HG02943 (cell line): Measurements from ENCODE around the gene TUNAR.

Experiments
- ATAC-seq: cut with Tn5 transposase; IDR thresholded peaks from one replicate; pipeline ENCODE4 v1.9.1; 2021; ENCODE audit warnings: mild to moderate bottlenecking, low read depth, moderate library complexity; ENCODE audit not compliant: unreplicated experiment

Gene TUNAR

DNA sequence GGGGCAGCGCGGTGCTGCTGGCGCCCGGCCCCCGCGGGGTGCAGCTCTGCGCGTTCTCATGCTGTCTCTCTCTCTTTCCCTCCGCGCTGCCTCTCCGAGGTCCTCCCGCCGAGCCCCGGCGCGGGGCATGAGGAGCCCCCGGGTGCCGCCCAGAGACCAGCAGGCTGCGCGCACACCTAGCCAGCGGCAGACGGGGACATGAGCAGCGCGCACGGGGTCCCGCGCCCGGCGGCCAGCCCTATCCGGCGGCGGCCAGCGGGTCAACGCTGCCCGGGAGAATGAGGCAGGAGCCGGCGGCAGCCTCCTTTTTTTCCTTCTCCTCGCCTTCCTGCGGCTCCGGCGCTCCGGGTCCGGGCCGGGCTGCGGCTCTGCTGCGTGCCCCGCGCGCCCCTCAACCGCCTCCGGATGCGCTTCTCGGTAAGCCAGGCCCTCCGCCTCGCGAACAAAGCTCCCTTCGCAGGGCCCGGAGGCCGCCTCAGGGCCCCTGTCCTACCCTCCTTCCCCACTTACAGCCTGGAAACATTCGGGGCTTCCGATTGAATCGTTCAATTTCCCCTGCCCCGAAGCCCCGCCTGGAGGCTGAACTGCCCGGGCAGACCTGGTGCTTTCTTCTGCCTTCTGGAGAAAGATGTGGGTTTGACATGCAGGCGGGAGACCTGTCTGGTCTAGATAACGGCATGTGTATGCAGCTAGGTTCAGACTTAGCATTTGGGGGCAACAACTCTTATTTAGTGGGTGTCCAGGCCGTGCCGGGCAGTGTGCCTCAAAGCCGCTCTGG lies at the start of gene TUNAR:
Gene TUNAR, plus strand, starts transcription at position 72 of the 778 bp plus-strand sequence.
- no peak for ATAC-seq

DNA sequence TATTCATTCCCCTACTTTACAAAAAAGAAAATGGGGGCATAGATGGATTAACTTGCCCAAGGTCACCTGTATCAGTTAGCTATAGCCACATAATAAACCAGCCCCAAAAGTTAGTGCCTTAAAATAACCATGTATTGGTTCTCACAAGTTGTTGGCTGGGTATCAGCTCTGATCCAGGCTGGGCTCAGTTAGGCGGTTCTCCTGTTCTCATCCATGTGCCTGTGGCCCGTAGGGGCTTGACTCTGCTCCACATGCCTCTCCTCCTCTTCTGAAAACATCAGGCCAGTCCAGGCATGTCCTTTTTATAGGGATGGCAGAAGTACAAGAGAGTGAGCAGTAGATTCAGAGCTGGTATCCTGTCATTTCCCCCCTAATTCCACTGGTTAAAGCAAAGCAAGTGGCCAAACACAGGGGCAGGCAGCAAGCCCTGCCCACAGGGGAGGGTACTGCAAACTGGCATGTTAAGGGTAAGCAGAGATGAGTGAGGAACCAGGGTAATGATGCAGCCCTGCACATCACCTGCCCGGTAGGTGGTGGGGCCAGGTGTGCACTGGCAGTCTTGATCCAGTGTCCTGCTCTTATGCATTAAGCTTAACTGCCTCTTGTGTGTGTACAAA lies 47.9 kb upstream of the TUNAR start:
- ATAC-seq = no peak

DNA sequence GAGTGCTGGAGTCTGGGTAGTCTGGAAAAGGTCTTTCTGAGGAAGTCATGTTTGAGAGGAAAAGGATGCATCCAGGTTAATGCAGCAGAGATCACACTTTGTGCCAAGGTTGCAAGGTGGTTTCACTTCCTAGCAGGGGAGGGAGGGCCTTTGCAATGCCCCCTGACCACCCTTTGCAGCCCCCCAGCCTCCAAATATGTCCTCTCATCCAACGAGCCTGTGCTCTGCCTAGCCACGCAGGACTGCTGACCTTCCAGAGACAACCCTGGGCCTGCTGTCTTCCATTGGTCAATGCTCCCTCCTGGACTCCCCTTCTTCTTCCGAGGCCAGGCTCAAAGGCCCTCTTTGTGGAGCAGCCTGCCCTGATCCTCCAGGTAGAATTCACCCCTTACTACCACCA lies 47.3 kb upstream of the TUNAR start:
- no peak for ATAC-seq

DNA sequence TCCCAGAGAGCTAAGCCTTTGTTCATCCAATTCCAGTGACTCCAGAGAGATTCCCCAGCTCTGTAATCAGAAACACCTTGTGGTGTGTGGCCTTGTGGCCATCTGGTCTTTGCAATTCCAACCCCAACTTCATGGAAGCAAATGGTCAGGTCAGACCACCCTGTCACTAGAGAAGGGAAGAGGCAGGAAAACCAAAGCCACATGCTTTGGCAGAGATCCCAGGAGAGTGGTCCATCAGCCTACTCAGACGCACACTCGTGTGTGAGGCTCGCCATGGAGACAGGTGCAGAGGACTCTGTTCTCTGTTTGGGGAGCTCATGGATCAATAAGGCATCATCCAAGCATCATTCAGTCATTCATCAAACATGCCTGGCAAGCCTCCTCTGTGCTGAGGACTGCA lies 46.2 kb upstream of the TUNAR start:
- ATAC-seq = no peak

DNA sequence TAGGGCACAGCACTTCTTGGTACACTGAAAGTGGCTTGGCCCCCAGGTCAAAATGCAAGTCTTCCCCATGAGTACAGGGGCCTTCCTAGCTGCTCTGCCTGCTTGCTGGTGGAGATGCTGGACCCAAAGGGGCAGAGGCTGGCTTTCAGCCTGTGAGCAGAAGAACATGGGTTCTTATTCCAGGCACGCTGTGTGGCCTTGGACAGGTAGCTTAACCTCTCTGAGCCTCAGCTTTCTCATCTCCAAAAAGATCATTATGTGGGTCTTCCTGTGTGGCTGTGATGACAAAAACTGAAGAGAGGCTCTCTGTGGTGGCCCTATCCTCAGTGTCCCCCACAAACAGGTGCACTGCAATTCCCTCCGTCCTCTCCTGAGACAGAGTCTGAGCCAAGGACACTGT lies 45.6 kb upstream of the TUNAR start:
- ATAC-seq = no peak

DNA sequence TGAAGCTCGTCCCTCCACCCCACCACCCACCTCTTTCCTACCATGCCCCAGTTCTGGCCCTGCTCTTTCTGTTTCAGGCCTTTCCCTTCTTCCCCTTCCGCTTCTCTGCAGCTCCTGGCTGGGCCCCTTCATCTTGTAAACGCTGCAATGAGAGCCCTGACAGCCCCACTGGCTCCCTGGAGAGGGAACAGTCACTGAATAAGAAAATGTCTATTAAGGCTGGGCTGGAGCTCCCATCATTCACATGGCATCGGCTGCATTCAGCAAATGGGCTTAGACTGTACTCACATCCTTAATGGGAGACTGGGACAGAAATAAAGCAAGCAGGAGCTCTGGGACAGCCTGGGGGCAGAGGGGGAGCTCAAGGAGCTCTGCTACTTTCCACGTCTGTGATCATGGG lies 45.2 kb upstream of the TUNAR start:
- no peak for ATAC-seq

DNA sequence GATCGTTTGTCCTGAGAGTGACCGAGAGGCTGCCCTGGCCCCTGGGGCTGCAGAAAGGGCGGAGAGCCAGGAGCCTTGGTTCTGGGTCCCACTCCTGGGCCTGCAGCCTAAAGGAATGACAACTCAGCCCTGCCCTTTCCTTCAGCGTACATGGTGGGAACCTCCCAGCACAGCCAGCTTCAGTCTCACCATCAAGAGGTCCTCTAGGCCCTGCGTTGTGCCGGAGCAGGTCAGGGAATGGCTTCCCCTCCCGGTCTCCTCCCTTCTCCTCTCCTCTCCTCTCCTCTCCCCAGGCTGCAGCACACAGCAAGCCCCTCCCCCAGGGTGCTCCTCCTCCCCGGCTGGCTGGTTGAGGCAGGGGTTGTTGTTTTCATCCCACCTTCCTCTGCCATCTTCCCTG lies 44.6 kb upstream of the TUNAR start:
- no peak for ATAC-seq

DNA sequence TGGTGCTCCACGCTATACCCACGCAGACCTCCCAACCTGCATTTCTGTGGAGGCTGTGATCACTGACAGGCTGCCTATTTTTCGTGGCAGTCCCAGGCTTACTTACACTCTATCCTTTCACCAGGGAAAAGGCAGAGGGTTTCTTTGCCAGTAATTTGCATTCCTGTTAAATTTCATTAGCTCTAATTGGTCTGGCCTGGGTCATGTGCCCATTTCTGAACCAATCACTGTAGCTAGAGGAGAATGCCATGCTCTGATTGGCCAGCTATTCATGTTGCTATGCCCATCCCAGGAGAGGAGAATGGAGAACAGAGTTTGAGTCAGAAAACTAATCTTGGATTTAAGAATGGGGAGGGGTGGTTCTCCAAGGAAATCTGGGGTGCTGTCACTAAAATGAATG lies 43.2 kb upstream of the TUNAR start:
- no peak for ATAC-seq

DNA sequence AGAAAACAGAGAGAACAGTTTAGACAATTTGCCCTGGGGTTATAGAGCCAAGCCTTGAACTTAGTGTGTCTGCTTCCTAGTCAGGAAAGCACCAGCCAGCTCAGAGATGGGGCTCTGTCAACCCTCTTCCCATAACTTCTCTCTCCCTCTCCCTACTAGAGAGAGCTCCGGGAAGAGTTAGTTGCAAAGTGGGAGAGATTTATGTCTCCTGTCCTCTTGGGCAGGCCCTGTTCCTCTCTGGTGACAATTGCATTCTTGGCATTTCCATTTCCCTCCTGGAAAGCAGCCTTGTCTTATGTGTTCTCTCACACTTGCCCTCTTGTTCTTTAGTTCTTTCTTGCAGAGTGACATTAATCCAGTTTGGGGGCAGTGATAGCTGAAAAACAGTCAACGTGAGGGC lies 42.1 kb upstream of the TUNAR start:
- no peak for ATAC-seq

DNA sequence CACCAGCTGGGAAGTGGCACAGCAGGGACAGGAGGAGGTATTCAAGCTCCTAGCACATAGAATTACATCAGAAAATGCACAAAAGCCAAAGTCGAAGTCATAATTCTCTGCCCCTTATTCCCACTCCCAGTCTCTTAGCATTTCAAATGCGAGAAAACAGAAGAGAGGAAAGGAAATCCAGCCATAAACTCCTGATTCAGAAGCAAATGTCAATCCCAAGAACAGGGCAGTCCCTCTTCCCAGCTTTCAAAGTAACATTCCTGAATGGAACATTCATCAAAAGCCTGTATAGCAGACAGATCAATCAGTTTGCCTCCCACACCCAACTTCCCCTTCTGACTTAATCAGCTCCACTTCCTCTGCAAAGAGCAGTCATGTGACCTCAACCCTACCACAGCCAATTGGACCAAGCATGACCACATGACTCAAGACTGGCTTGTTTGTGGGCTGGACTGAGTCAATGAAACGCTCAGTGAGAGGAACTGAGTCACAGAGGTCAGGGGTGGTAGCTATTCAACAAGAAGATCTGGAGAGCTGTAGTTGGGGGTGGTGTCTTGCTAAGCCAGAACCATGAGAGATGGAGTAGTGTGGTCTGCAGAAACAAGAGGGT lies 41.4 kb upstream of the TUNAR start:
- ATAC-seq = no peak

DNA sequence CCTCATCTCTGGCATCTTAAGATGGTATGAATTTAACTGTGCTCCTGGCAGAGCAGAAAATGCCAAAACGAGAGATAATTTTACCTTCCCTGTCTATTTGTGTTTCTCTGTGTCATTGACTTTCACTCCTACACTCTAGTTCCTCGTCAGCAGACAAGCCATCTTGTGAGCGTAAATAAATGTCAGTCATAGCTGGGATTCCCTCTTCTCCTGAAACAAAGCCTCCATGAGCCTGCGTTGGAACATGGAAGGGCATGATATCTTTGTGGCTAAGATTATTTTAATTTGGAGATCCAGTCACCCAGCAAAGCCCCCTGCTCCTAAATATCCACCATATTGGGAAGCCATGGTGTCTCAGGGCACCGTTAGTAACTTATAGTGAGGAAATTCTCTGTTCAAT lies 37.8 kb upstream of the TUNAR start:
- ATAC-seq = no peak

DNA sequence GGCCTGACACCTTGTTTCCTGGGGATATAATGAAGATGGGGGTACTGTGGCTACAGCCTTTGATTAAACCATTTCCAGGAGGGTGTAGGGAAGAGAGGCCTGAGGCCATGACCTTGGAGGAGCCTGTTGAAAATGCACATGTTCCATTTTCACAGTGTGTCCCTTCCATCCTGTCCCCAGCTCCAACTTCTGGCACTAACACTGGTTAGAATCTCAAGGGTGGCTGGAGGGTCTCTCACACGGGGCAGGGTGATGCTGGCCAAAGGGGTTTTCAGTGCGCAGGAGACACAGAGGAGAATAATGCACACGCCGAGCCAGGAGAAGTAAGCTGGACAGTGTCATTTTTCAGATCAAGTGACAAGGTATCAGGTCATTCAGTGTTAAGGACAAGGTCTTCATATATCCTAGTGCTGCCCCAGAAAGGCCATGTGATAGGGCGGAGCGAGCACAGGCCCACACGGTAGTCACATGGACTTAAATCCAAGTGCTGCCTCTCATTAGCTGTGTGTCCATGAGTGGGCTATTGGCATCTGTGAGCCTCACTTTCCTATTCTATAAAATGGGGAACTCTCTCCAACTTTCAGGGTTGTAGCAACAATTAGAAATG lies 36.4 kb upstream of the TUNAR start:
- no peak for ATAC-seq

DNA sequence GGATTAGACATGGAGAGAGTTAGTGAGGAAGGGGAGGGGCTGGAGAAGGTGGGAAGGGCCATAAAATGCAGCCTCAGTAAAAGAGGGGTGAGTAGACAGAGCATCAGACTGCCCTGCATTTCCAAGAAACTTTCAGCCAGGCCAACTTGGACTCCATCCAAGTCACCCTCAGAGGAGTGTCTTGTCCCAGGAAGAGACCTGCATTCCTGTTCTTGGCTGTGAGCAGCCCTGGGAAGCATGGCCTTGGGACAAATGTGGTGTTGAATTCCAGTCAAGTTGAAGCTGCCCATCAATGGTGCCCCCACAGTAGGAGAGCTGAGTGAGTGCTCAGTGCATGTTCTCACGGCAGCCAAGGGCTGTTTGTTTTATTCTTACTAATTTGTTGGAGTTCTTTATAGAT lies 35.0 kb upstream of the TUNAR start:
- no peak for ATAC-seq

DNA sequence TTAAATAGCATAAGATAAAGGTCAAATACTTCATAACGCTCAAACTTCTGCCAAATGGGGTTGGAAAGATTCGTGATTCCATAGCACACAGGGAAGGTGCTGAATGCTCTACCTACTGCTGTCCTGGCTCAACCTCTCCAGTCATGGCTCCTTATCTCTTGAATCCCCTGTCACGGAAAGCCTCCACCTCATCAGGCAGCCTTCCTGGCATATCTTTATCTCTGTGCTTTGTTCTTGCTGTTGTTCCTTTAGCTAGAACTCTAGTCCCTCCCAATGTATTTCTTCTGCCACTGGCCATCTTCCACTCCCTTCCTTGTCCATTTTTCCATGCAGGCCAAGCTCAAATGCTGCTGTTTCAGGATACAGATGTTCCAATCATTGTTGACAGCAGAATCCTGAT lies 26.9 kb upstream of the TUNAR start:
- ATAC-seq = no peak

DNA sequence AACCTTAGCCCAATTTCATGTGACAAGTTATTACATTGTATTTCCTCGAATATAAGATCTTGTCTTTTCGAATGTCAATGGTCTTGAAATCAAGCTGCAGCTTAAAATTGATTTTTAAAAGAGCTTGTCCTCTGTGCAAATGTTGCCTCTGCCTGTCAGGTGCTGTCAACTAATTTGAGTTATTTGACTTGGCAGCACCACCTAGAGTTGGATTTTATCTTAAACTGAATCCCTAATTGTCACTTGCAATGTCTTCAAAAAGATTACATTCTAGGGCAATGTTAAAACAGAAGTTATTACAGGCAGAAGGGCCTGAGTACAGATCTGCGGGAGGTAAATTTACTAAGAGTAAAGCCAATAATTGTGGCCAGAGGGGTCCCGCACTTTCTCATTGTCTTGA lies 26.2 kb upstream of the TUNAR start:
- no peak for ATAC-seq

DNA sequence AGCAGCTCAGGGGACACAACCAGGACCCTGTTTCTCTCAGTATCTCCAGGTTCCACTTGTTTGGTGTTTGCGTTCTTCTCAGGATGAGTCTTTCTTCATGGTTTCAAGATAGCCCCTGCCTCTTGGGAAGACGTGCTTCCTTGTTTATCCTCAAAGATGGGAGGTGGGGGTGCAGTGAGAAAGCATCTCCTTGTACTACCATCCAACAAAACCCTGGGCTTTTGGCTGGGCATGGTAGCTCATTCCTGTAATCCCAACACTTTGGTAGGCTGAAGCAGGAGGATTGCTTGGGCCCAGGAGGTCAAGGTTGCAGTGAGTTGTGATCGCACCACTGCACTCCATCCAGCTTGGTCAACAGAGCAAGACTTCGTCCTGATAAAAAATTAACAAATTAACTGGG lies 21.0 kb upstream of the TUNAR start:
- ATAC-seq = no peak

DNA sequence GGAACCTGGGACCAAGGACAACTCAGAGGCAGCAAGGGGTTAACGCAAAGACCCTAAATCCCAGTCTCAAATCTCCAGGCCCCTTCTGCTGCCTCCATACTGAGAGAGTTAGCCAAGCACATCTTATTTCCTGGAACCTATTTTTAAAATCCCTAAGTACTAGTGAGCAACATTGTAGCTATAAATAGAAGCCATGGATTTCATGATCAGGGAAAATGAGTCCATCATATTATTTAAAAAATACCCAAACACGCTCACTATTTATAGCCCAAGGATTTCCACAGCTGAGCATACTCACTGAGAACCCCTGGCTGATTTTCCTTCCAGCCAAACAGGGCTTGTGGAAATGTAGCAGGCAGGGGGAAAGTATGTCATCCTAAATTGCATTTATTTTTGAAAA lies 19.4 kb upstream of the TUNAR start:
- ATAC-seq = no peak

DNA sequence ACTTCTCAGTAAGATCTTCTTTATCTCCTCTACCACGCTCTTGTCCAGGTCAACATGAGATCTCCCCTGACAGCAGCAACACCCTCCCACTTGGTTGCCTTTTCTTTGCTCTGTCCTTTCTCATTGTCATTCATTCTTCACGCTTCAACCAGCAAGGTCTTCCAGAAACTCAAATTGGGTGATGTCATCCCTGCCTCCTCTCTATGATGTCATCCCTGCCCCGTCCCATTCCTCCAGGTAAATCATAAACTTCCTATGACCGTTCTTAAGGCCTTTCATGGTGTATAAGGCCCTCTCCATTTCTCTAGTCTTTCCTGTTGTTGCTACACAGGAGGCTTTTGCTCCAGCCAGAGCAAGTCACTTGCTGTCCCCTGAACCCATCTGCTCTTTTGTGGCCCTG lies 17.7 kb upstream of the TUNAR start:
- ATAC-seq = no peak

DNA sequence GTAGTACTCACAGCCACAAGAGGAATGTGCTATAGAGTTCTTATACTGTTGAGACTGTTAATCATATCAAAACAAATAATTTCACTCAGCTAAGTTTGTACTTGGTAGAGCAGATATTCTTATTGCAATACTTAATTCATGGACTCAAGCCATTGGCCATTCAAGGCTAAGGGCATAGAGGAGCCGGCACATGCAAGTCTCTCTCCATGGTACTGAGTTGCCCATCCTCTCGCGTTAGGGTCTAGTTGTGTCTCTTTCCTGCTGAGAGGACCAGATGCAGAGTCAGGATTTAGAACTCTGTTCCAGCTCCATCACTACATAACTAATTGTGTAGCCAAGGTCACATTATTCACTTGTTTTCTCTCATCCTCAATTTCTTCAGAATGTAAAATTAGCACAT lies 14.4 kb upstream of the TUNAR start:
- no peak for ATAC-seq

DNA sequence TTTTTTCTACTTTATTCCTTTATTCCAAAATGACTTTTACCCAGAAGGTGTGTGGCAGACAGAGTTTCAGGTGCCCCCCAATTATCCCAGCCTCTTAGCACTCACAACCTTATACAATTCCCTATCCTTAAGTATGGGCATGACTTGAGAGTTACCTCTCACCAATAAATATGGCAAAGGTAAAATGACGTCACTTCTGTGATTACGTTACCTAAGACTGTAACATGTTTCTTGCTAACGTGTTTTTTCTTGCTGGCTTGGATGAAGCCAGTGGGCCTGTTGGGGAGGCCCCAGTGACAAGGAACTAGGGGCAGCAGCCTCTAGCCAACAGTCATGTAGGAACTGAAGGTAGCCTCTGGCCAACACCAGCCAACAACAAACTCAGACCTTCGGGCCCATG lies 13.3 kb upstream of the TUNAR start:
- ATAC-seq = no peak

DNA sequence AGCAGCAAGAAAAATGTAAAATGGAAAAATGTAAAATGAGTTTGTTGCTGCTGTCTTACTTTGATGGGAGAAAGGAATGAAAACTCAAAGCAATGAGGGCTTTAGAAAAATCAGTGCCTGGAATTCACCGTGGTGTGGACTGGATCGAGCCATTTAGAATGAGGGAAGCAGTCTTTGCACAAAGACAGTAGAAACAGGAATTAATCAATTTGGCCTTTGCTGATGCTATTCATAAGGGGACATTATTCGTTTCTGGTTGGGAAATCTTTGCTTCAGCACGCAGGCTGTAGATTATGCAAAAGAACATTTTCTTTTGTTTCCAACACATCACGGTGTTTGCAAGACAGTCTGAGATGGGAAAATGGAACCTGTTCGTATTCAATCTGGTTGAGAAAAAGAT lies 6.9 kb upstream of the TUNAR start:
- no peak for ATAC-seq

DNA sequence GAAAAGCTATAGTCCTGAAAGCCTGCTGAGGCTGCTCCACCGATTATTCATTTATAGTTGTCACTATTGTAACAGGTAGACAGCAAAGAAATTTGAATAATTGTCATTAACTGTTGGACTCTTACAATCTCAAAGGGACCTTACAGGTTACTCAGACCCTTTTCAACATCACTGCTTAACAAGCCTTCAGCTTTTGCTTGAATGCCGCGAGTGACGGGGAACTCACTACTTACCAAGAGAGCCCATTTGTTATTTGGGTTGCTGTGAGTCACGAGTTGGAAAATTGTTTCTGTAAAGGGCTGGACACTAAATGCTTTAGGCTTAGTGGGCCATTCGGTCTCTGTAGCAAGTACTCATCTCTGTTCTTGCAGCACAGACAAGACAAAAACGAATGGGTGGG lies 5.9 kb upstream of the TUNAR start:
- no peak for ATAC-seq
